ENCODE measurements around the gene SLC12A7. TPM values are rescaled to one million over a fixed set of nuclear protein-coding genes. Genes with fewer than 3 reads are reported as not detected.

Gene SLC12A7
- total RNA-seq, 1 donor from 2014 or later: 49.5 TPM

DNA sequence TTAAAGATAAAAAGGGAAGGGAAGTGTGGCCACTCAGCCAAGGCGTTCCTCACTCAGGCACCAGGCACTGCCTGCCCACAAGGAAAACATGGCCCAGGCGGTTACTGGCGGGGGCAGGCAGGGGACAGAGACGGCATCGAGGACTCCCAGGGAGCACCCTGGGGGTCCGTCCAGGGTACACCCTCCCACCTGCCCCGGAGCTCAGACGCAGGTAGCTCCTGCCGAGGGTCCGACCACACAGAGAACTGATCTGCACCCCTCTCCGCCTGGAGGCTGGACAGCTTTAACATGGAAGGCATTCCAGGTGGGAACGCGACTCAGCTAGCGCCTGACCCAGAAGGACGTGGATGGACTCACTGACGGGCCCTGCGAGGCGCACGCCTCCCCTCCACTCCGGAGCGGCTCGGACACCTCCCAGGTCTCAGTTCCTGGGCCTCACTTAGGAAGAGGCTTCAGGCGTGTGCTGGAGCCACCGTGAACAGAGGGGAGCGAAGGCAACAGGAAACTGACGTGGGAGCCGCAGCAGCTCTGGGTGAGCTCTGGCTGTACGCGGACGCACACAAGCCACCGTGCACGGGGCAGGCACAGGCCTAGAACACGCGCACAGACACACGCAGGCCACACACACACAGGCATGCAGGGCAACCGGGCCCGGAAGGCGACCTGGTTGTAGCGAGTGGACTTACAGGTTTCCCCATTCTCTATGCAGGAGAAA is 55.8 kb downstream of the SLC12A7 start:
- TF ChIP-seq, protein P1, sequence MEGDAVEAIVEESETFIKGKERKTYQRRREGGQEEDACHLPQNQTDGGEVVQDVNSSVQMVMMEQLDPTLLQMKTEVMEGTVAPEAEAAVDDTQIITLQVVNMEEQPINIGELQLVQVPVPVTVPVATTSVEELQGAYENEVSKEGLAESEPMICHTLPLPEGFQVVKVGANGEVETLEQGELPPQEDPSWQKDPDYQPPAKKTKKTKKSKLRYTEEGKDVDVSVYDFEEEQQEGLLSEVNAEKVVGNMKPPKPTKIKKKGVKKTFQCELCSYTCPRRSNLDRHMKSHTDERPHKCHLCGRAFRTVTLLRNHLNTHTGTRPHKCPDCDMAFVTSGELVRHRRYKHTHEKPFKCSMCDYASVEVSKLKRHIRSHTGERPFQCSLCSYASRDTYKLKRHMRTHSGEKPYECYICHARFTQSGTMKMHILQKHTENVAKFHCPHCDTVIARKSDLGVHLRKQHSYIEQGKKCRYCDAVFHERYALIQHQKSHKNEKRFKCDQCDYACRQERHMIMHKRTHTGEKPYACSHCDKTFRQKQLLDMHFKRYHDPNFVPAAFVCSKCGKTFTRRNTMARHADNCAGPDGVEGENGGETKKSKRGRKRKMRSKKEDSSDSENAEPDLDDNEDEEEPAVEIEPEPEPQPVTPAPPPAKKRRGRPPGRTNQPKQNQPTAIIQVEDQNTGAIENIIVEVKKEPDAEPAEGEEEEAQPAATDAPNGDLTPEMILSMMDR (IDR thresholded peaks at IDR 0.05): no peak
- Histone ChIP-seq H3K4me1 (no peaks in the 10 kb centered on the region), H3K27me3 (ENCODE audit: low read depth) (no peaks in the 10 kb centered on the region), H3K27ac (no peak overlapping the region), H3K4me3 (no peak overlapping the region), H3K9me3 (no peaks in the 10 kb centered on the region), H3K36me3 (peaks cover 91% of the 10 kb centered on the region)
- no peak for DNase-seq
- no peak for ATAC-seq
- intact Hi-C loops (cut with DNase I): no loop called here

DNA sequence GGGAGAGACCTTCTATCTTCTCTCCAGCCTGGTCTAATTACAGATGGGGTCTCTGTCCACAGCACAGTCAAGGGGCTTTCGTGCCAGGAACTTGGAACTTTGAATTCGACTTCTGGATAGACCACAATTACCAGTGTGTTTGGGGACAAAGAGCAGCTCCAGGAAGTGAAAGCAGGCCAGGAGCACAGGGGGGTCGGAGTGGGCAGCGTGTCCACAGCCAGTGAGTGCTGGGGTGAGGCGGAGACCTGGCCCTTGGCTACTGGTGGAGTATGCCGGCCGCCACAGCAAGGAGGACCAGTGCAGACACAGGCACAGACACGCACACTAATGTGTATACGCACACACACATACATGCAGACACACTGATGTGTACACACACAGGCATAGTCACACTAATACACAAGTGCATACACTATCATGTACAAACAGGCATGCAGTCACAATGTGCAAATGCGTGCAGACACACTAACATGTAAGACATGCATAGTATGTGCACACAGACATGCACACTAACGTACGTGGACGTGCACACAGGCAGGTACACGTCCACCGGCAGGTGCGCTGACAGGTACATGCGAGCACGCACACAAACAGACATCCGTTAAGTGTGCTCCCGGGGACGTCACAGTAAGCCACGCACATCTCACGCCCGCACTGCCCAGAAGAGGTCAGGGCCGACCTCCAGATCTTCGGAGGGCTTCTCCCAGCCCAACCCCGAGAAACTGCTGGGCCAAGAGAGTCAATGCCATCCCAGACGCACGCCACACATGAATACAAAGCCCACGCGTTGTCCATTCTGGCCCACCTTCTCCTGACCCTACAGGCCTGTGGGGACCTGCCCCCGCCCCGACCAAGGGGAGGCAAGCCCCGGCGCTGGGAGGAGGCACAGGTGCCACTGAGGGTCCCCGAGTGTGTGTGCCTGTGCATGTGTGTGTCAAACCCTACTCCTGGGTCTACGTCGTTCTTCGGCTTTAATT is 56.8 kb downstream of the SLC12A7 start:
- no peak for DNase-seq
- Histone ChIP-seq H3K27ac (no peak overlapping the region), H3K9me3 (no peaks in the 10 kb centered on the region), H3K27me3 (ENCODE audit: low read depth) (no peaks in the 10 kb centered on the region), H3K36me3 (peaks cover 91% of the 10 kb centered on the region), H3K4me3 (no peak overlapping the region), H3K4me1 (no peaks in the 10 kb centered on the region)
- no peak for ATAC-seq
- TF ChIP-seq, protein P1 (IDR thresholded peaks at IDR 0.05): no peak
- intact Hi-C loops (cut with DNase I): no loop called here

- Histone ChIP-seq H3K27ac (no peak overlapping the region), H3K4me3 (no peak overlapping the region), H3K36me3 (peaks cover 84% of the 10 kb centered on the region), H3K27me3 (ENCODE audit: low read depth) (no peaks in the 10 kb centered on the region), H3K9me3 (no peaks in the 10 kb centered on the region), H3K4me1 (no peaks in the 10 kb centered on the region)
- intact Hi-C loops (cut with DNase I): no loop called here
- no peak for DNase-seq
- TF ChIP-seq, protein P1 (IDR thresholded peaks at IDR 0.05): no peak
- ATAC-seq: no peak
Measured at GRCh38 chr5:1054018-1054798, 57.7 kb downstream of the SLC12A7 start.

- TF ChIP-seq, protein P1 (IDR thresholded peaks at IDR 0.05): no peak
- ATAC-seq (no peak), DNase-seq (no peak)
- no peaks in the 10 kb centered on the region for H3K27me3 ChIP-seq (ENCODE audit: low read depth)
- no peak overlapping the region for H3K27ac ChIP-seq
- intact Hi-C loops (cut with DNase I): no loop called here
- peaks cover 77% of the 10 kb centered on the region for H3K36me3 ChIP-seq
- H3K4me3 ChIP-seq: no peak overlapping the region
- H3K9me3 ChIP-seq: no peaks in the 10 kb centered on the region
- no peaks in the 10 kb centered on the region for H3K4me1 ChIP-seq
Measured at GRCh38 chr5:1053391-1054017, 58.4 kb downstream of the SLC12A7 start.
